SK-N-MC (cell line): ENCODE data around the gene PHTF2.

Experiments used
- EZH2 ChIP-seq: fragments of 200-600 bp; sonication (generic); IDR thresholded peaks from one replicate; pipeline ENCODE4 v1.6.1; 2017; ENCODE audit warnings: antibody characterized with exemption
- POLR2AphosphoS5 ChIP-seq: IDR thresholded peaks from 2 replicates; pipeline ENCODE4 v1.6.1; 2012; ENCODE audit warnings: mild to moderate bottlenecking, low read depth, low read length, borderline replicate concordance

DNA sequence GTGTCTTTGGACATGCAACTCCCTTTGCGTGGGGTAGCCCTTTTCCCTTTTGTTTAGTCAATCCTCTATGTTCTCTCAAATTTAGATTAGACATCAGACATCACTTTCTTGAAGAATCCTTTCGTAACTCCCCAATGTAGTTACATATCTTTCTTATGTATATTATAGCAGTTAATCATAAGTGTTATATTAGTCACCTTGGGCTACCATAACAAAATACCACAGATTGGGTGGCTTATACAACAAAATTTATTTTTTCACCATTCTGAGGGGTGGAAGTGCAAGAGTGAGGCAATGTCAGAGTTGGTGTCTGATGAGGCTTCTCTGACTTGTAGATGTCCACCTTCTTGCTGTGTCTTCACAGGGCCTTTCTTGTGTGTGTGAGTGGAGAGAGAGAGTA lies 105.7 kb downstream of the PHTF2 start:
- no peak for TF ChIP-seq POLR2AphosphoS5
- TF ChIP-seq EZH2, result no peak
